Keratinocyte (primary cell): Measurements from ENCODE around the gene APP.

ENCODE experiments used
- CTCF ChIP-seq, 3 experiments: IDR thresholded peaks in 1 of 3; conservative IDR thresholded peaks in 1 of 3; optimal IDR thresholded peaks in 1 of 3; 2 replicates in 2 of 3; 3 replicates in 1 of 3; pipeline versions ENCODE3 to v1.5.1; 2011; ENCODE audit warnings: low read length in 3 of 3, mild to moderate bottlenecking in 3 of 3, moderate library complexity in 2 of 3, control low read depth in 1 of 3, inconsistent platforms in 1 of 3; ENCODE audit not compliant: insufficient read depth in 2 of 3; ENCODE audit errors: extremely low read depth in 1 of 3
- EZH2 ChIP-seq: IDR thresholded peaks from one replicate; pipeline ENCODE4 v1.6.1; 2012; ENCODE audit warnings: inconsistent platforms, mild to moderate bottlenecking, low read length, moderate library complexity

GRCh38 chr21:26212220-26212619 is 41.6 kb upstream of the APP start:
- TF ChIP-seq CTCF (optimal IDR thresholded peaks at IDR 0.05 in 1 of 3, IDR thresholded peaks at IDR 0.05 in 1 of 3, conservative IDR thresholded peaks at IDR 0.05 in 1 of 3; ENCODE audit: extremely low read depth in 1 of 3, insufficient read depth in 2 of 3, low read length in 3 of 3) (no peak), EZH2 (no peak)
